Measurements from ENCODE around the gene GPR162.

GRCh38 chr12:6823182-6824084, 1.8 kb downstream of the GPR162 start:
- TF ChIP-seq POLR2A (IDR thresholded peaks at IDR 0.05; ENCODE audit: extremely low read depth, insufficient read length) = no peak
- no peak for TF ChIP-seq CTCF (IDR thresholded peaks at IDR 0.05; ENCODE audit: low read depth, low read length)
- TF ChIP-seq, protein P1, sequence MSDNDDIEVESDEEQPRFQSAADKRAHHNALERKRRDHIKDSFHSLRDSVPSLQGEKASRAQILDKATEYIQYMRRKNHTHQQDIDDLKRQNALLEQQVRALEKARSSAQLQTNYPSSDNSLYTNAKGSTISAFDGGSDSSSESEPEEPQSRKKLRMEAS (IDR thresholded peaks at IDR 0.05; ENCODE audit: low read depth, low read length) = no peak
- TF ChIP-seq MYC (IDR thresholded peaks at IDR 0.05; ENCODE audit: low read depth, low read length) = no peak

Measured in NB4 (cell line).